SU-DHL-6 (cell line): ENCODE results near the gene TMPRSS2.
"Not testable (repeated sequence)": the region's sequence is repeated elsewhere in the genome, so short reads cannot be mapped to it uniquely, and the experiment has no call there.

ENCODE experiments used
- H2AFZ ChIP-seq: fragments of 200-600 bp; sonication (generic); 2 replicates; pipeline ENCODE4 v1.6.1; 2014; ENCODE audit warnings: low read depth, mild to moderate bottlenecking, moderate library complexity, mixed read lengths, antibody characterized with exemption, low read length; ENCODE audit not compliant: severe bottlenecking
- H3F3A ChIP-seq: fragments of 200-600 bp; shearing (Covaris generic); 2 replicates; pipeline ENCODE4 v1.6.0; 2016; ENCODE audit warnings: antibody characterized with exemption, mild to moderate bottlenecking; ENCODE audit not compliant: insufficient read depth
- H3K27ac ChIP-seq: fragments of 200-600 bp; sonication (generic); 2 replicates; pipeline ENCODE4 v1.5.1; 2016; ENCODE audit warnings: low read depth, mild to moderate bottlenecking, low read length, moderate library complexity, mixed read lengths
- H3K27me3 ChIP-seq: fragments of 200-600 bp; sonication (generic), shearing (Covaris generic); 2 replicates; pipeline ENCODE4 v1.6.0; 2014; ENCODE audit warnings: mild to moderate bottlenecking, low read length
- H3K36me3 ChIP-seq: fragments of 200-600 bp; sonication (generic); 2 replicates; pipeline ENCODE4 v1.6.1; 2014; ENCODE audit warnings: mild to moderate bottlenecking, low read length, mixed read lengths
- H3K4me2 ChIP-seq: fragments of 300-600, 200-600 bp; shearing (Covaris generic), sonication (generic); 2 replicates; pipeline ENCODE4 v1.6.0; 2014; ENCODE audit warnings: low read length, low read depth, mild to moderate bottlenecking; ENCODE audit not compliant: poor library complexity, severe bottlenecking
- H3K4me3 ChIP-seq: fragments of 200-600 bp; sonication (generic); 2 replicates; pipeline ENCODE4 v1.5.1; 2014; ENCODE audit warnings: antibody characterized with exemption, low read length, mild to moderate bottlenecking, mixed read lengths; ENCODE audit not compliant: insufficient read depth, poor library complexity, severe bottlenecking
- H3K79me2 ChIP-seq: fragments of 200-600 bp; sonication (generic); 2 replicates; pipeline ENCODE4 v1.6.1; 2014; ENCODE audit warnings: mild to moderate bottlenecking, low read length, moderate library complexity; ENCODE audit not compliant: insufficient read depth
- H3K9ac ChIP-seq: fragments of 200-600 bp; sonication (generic); 2 replicates; pipeline ENCODE4 v1.7.0; 2014; ENCODE audit warnings: mild to moderate bottlenecking, low read length
- H3K9me2 ChIP-seq: fragments of 200-600 bp; sonication (generic); replicated peaks from 2 replicates; pipeline ENCODE4 v1.6.1; 2014; ENCODE audit warnings: low read length; ENCODE audit not compliant: insufficient read depth
- H3K9me3 ChIP-seq: fragments of 200-600 bp; sonication (generic); 2 replicates; pipeline ENCODE4 v1.6.1; 2014; ENCODE audit warnings: low read length, mixed read lengths; ENCODE audit not compliant: insufficient read depth
- H4K20me1 ChIP-seq: fragments of 200-600 bp; sonication (generic); 2 replicates; pipeline ENCODE4 v1.6.1; 2014; ENCODE audit warnings: low read depth, mild to moderate bottlenecking, antibody characterized with exemption, low read length, moderate library complexity, mixed read lengths
- EZH2phosphoT487 ChIP-seq: fragments of 200-600 bp; sonication (generic), shearing (Covaris generic); conservative IDR thresholded peaks from 2 replicates; pipeline ENCODE4 v1.6.1; 2018; ENCODE audit warnings: mild to moderate bottlenecking, antibody characterized with exemption, low read length, moderate library complexity, mixed read lengths
- TF ChIP-seq, protein P1 (sequence below): fragments of 200-600 bp; sonication (generic); IDR thresholded peaks from one replicate; pipeline ENCODE4 v1.5.1; 2017; ENCODE audit warnings: antibody characterized with exemption, mild to moderate bottlenecking, low read length, moderate library complexity; ENCODE audit not compliant: insufficient read depth, poor library complexity, severe bottlenecking

Gene TMPRSS2

GRCh38 chr21:41426676-41427404, 81.1 kb downstream of the TMPRSS2 start:
- TF ChIP-seq EZH2phosphoT487: no peak
- TF ChIP-seq, protein P1, sequence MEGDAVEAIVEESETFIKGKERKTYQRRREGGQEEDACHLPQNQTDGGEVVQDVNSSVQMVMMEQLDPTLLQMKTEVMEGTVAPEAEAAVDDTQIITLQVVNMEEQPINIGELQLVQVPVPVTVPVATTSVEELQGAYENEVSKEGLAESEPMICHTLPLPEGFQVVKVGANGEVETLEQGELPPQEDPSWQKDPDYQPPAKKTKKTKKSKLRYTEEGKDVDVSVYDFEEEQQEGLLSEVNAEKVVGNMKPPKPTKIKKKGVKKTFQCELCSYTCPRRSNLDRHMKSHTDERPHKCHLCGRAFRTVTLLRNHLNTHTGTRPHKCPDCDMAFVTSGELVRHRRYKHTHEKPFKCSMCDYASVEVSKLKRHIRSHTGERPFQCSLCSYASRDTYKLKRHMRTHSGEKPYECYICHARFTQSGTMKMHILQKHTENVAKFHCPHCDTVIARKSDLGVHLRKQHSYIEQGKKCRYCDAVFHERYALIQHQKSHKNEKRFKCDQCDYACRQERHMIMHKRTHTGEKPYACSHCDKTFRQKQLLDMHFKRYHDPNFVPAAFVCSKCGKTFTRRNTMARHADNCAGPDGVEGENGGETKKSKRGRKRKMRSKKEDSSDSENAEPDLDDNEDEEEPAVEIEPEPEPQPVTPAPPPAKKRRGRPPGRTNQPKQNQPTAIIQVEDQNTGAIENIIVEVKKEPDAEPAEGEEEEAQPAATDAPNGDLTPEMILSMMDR: no peak
- Histone ChIP-seq H3K36me3 (no peaks in the 10 kb centered on the region), H3K27me3 (no peaks in the 10 kb centered on the region), H4K20me1 (no peaks in the 10 kb centered on the region), H2AFZ (no peak overlapping the region), H3K79me2 (no peaks in the 10 kb centered on the region), H3K27ac (no peak overlapping the region), H3F3A (no peaks in the 10 kb centered on the region), H3K9ac (no peak overlapping the region), H3K9me2 (no peaks in the 10 kb centered on the region), H3K9me3 (no peaks in the 10 kb centered on the region), H3K4me2 (no peak overlapping the region), H3K4me3 (no peak overlapping the region)

- H4K20me1 ChIP-seq: no peaks in the 10 kb centered on the region
- H3K27me3 ChIP-seq: no peaks in the 10 kb centered on the region
- no peaks in the 10 kb centered on the region for H3K9me3 ChIP-seq
- no peak within 1 kb of the TSS for H3K4me3 ChIP-seq
- no peaks in the 10 kb centered on the region for H3K79me2 ChIP-seq
- H3F3A ChIP-seq: no peaks in the 10 kb centered on the region
- H2AFZ ChIP-seq: no peak within 1 kb of the TSS
- no peaks in the 10 kb centered on the region for H3K36me3 ChIP-seq
- peak within 1 kb of the TSS; percentile 21 for H3K4me2 ChIP-seq
- H3K27ac ChIP-seq: no peak within 1 kb of the TSS
- TF ChIP-seq EZH2phosphoT487: no peak
- TF ChIP-seq, protein P1: no peak
- H3K9ac ChIP-seq: no peak within 1 kb of the TSS
- no peaks in the 10 kb centered on the region for H3K9me2 ChIP-seq
Measured at GRCh38 chr21:41425954-41426675, 81.8 kb downstream of the TMPRSS2 start, which contains the start of gene MX1. Gene MX1 (plus strand): TSS chr21:41426239. CDS start chr21:41432071, 5,832 bp downstream.

GRCh38 chr21:41425588-41425953, 82.4 kb downstream of the TMPRSS2 start:
- Histone ChIP-seq H3K9ac (no peak overlapping the region), H3K4me3 (no peak overlapping the region)

DNA sequence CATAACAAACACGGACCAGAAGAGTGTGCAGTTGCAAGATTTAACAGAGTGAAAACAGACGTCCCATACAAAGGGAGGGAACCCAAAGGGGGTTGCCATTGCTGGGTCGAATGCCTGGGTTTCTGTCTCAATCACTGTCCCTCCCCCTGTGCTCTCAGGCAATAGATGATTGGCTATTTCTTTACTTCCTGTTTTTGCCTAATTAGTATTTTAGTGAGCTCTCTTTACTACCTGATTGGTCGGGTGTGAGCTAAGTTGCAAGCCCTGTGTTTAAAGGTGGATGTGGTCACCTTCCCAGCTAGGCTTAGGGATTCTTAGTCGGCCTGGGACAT, 84.7 kb downstream of the TMPRSS2 start:
- H4K20me1 ChIP-seq, H3K9me3 ChIP-seq, H3K4me3 ChIP-seq, H3K27ac ChIP-seq, H2AFZ ChIP-seq, H3K27me3 ChIP-seq, H3K9me2 ChIP-seq, H3K79me2 ChIP-seq, H3K4me2 ChIP-seq, H3K36me3 ChIP-seq, H3F3A ChIP-seq, H3K9ac ChIP-seq: not testable (repeated sequence)

More at GRCh38 chr21:41425588-41425953, 82.4 kb downstream of the TMPRSS2 start:
- TF ChIP-seq EZH2phosphoT487: no peak
- TF ChIP-seq, protein P1: no peak
- Histone ChIP-seq H3K79me2 (no peaks in the 10 kb centered on the region), H3K27ac (no peak overlapping the region), H3K27me3 (no peaks in the 10 kb centered on the region), H3K9me3 (no peaks in the 10 kb centered on the region), H3K9me2 (no peaks in the 10 kb centered on the region), H2AFZ (no peak overlapping the region), H4K20me1 (no peaks in the 10 kb centered on the region), H3K36me3 (no peaks in the 10 kb centered on the region), H3K4me2 (peak overlapping the region; percentile 21), H3F3A (no peaks in the 10 kb centered on the region)
